Liver (tissue), 3 donors: ENCODE results near the gene TRAPPC2L.

Source experiments
- CTCF ChIP-seq: fragments of 150-350 bp; IDR thresholded peaks from 2 replicates; pipeline ENCODE4 v1.5.1; 2017; ENCODE audit warnings: improper control_type of control experiment, low read depth, low read length; ENCODE audit not compliant: missing input control
- EGR1 ChIP-seq, 2 donors: IDR thresholded peaks; 2 replicates each; pipeline ENCODE4 v1.6.1; 2016 to 2018; ENCODE audit warnings: antibody characterized with exemption in 2 of 2, low read depth in 2 of 2
- GABPA ChIP-seq, 2 donors: IDR thresholded peaks in 1 of 2; conservative IDR thresholded peaks in 1 of 2; 2 replicates each; pipeline ENCODE4 v1.6.1; 2016; ENCODE audit warnings: antibody characterized with exemption in 2 of 2, mild to moderate bottlenecking in 1 of 2, moderate library complexity in 1 of 2
- JUND ChIP-seq, 2 donors: IDR thresholded peaks; 2 replicates each; pipeline ENCODE4 v1.6.1; 2016; ENCODE audit warnings: antibody characterized with exemption in 2 of 2
- RAD21 ChIP-seq, 2 donors: IDR thresholded peaks; 2 replicates each; pipeline ENCODE4 v1.6.1; 2016; ENCODE audit warnings: antibody characterized with exemption in 2 of 2, mild to moderate bottlenecking in 2 of 2
- YY1 ChIP-seq: IDR thresholded peaks from 2 replicates; pipeline ENCODE4 v1.6.1; 2016; ENCODE audit warnings: antibody characterized with exemption, mild to moderate bottlenecking
- donor health status: healthy.
- donor health status: healthy.

DNA sequence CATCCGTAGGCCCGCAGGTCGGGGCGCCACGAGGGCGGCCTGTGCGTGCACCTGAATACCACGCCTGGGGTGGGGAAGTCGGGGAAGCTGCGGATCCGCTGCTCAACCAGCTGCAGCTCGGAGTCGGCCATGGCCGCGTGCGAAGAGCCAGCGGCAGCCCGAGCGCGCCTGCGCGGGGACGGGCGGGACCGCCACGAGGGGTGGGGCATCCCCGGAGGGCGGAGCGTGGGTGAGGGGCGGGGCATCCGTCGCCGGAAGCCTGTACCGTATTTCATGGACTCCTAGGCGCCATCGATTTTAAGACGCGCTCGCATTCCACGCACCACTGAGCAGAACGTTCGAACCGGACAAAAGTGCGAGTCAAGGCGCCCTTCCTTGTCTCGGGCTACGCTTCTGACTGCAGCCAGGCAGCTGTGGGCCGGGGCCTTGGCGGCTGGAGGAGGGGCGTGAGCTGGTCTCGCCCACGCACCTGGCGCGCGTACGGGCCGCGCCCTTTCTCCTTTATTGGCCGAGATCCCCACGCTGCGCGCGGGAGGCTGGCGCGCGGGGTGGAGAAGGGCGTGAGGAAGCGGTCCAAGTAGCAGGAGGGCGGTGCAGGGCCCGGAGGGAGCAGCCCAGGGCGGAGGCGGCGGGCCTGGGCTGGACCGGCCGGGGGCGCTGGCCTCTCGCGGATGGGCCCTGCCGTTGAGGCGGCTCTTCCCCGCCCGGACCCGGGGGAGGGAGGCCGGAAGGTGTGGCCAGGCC, 45.0 kb upstream of the TRAPPC2L start, which contains the start of gene APRT:
- TF ChIP-seq CTCF (peak; percentile 24), RAD21 (IDR thresholded peaks at IDR 0.05) (no peak), EGR1 (IDR thresholded peaks at IDR 0.05; ENCODE audit: low read depth in 2 of 2) (peak; percentile 93), YY1 (peak; percentile 67), JUND (IDR thresholded peaks at IDR 0.05) (no peak), GABPA (IDR thresholded peaks at IDR 0.05 in 1 of 2, conservative IDR thresholded peaks at IDR 0.05 in 1 of 2) (no peak)
